NT2/D1 (cell line): Measurements from ENCODE around the gene OXNAD1.

Experiments used
- YY1 ChIP-seq: IDR thresholded peaks from 2 replicates; pipeline ENCODE4 v1.6.1; 2011; ENCODE audit not compliant: insufficient read length, insufficient read depth
- ZNF274 ChIP-seq: IDR thresholded peaks from 2 replicates; pipeline ENCODE4 v1.6.1; 2011; ENCODE audit warnings: mild to moderate bottlenecking, low read depth, low read length

DNA sequence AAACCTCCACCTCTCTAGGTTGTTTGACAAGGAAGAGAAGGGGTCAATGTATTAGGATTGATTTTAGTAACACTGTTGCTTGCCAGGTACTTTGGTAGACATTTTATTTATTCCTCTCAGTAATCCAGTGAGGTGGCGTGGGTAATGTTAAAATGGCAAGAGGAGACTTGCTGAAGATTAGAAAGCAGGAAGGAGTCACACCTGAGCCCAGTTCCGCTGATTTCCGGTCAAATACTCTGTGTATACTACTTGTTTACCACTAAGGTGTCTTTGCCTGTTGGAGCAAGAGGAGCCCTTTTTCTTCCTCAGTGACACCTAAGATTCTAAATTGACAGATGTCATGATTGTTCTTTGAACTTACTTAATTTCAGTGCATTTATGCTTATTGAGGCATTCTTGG lies 1.7 kb downstream of the OXNAD1 start:
- TF ChIP-seq ZNF274 (no peak), YY1 (no peak)
